Endothelial cell of umbilical vein (primary cell): ENCODE data around the gene BLM. TPM values are rescaled to one million over a fixed set of nuclear protein-coding genes. Genes with fewer than 3 reads are reported as not detected.

Experiments used
- BruUV-seq: library from RNA; stranded (reverse); fragments of 400-500 nt; replicated peaks from 2 replicates; lab custom pipeline; 2021; lab: Mats Ljungman, UMichigan
- CTCF ChIA-PET: fragments of 300-600, 350-600 bp; sonication (Branson Sonifier 250); formaldehyde crosslinking; loops from one replicate; lab custom pipeline; 2021; ENCODE audit warnings: antibody characterized with exemption, inconsistent platforms; lab: Charles Lee
- POLR2A ChIA-PET: fragments of 300-600, 350-600 bp; sonication (Branson Sonifier 250); formaldehyde crosslinking; loops from one replicate; lab custom pipeline; 2021; ENCODE audit warnings: antibody characterized with exemption, inconsistent platforms; lab: Charles Lee
- DNase-seq: peaks from one replicate; pipeline ENCODE4 v3.0.0-alpha.2; 2011; ENCODE audit warnings: low read depth, low spot score
- FAIRE-seq: peaks from 2 replicates; lab custom pipeline; 2011; peaks lifted over from hg19 to GRCh38; lab: Jason Lieb, UNC
- H2AFZ ChIP-seq: 2 replicates; pipeline ENCODE4 v1.6.0; 2012; ENCODE audit warnings: low read depth, low read length, control low read depth, inconsistent platforms
- H3K27ac ChIP-seq: 2 replicates; pipeline ENCODE4 v1.5.1; 2011; ENCODE audit warnings: low read depth, mild to moderate bottlenecking, control low read depth, low read length, moderate library complexity; ENCODE audit not compliant: insufficient read depth
- H3K27me3 ChIP-seq, 2 experiments: 2 replicates each; pipeline versions ENCODE4 v1.6.0 to v1.6.1; 2011; ENCODE audit warnings: low read length in 2 of 2, mixed read lengths in 1 of 2; ENCODE audit not compliant: control insufficient read depth in 2 of 2, insufficient read depth in 2 of 2
- H3K36me3 ChIP-seq, 2 experiments: 2 replicates in 1 of 2; 3 replicates in 1 of 2; pipeline ENCODE4 v1.5.1; 2011; ENCODE audit warnings: low read length in 2 of 2, mild to moderate bottlenecking in 1 of 2, moderate library complexity in 1 of 2; ENCODE audit not compliant: control insufficient read depth in 2 of 2, insufficient read depth in 2 of 2; ENCODE audit errors: extremely low read depth in 1 of 2
- H3K4me1 ChIP-seq: 3 replicates; pipeline ENCODE4 v1.5.1; 2011; ENCODE audit warnings: mild to moderate bottlenecking, low read length; ENCODE audit not compliant: control insufficient read depth, insufficient read depth; ENCODE audit errors: extremely low read depth
- H3K4me2 ChIP-seq: 2 replicates; pipeline ENCODE4 v1.6.1; 2011; ENCODE audit warnings: low read length, control low read depth, mixed read lengths; ENCODE audit not compliant: insufficient read depth
- H3K4me3 ChIP-seq, 3 experiments: fragments of 200-600 bp in 1 of 3; sonication (generic), shearing (Covaris generic) in 1 of 3; replicated peaks in 1 of 3; 2 replicates each; pipeline ENCODE4 v1.5.1; 2011 to 2016; ENCODE audit warnings: control low read depth in 3 of 3, low read length in 3 of 3, mild to moderate bottlenecking in 2 of 3, inconsistent platforms in 1 of 3, low read depth in 1 of 3, moderate library complexity in 1 of 3; ENCODE audit not compliant: insufficient read depth in 1 of 3
- H3K79me2 ChIP-seq: 2 replicates; pipeline ENCODE4 v1.6.0; 2012; ENCODE audit warnings: low read length, inconsistent platforms; ENCODE audit not compliant: control insufficient read depth, insufficient read depth
- H3K9ac ChIP-seq: replicated peaks from 2 replicates; pipeline ENCODE3; 2011; ENCODE audit warnings: low read length, control low read depth; ENCODE audit not compliant: insufficient read depth; ENCODE audit errors: extremely low read depth
- H3K9me1 ChIP-seq: replicated peaks from 3 replicates; pipeline ENCODE4 v1.6.0; 2011; ENCODE audit warnings: mild to moderate bottlenecking, low read length; ENCODE audit not compliant: control insufficient read depth, insufficient read depth; ENCODE audit errors: extremely low read depth
- H3K9me3 ChIP-seq: replicated peaks from 2 replicates; pipeline ENCODE4 v1.5.1; 2012; ENCODE audit warnings: low read length, inconsistent platforms; ENCODE audit not compliant: control insufficient read depth, insufficient read depth
- H4K20me1 ChIP-seq: replicated peaks from 2 replicates; pipeline ENCODE3; 2011; ENCODE audit warnings: mild to moderate bottlenecking, low read length; ENCODE audit not compliant: control insufficient read depth, insufficient read depth; ENCODE audit errors: extremely low read depth
- CTCF ChIP-seq, 2 donors: IDR thresholded peaks; 1 replicate in 1 of 2; 2 replicates in 1 of 2; pipeline ENCODE4 v1.5.1; 2011; ENCODE audit warnings: low read length in 2 of 2, mild to moderate bottlenecking in 2 of 2, moderate library complexity in 2 of 2, control low read depth in 1 of 2, inconsistent platforms in 1 of 2, low read depth in 1 of 2; ENCODE audit not compliant: insufficient read depth in 1 of 2; ENCODE audit errors: extremely low read depth in 1 of 2
- EZH2 ChIP-seq: IDR thresholded peaks from 2 replicates; pipeline ENCODE4 v1.6.1; 2012; ENCODE audit warnings: borderline replicate concordance, low read depth, mild to moderate bottlenecking, moderate library complexity, low read length, inconsistent platforms; ENCODE audit not compliant: severe bottlenecking
- GATA2 ChIP-seq: IDR thresholded peaks from 2 replicates; pipeline ENCODE4 v1.7.0; 2011; ENCODE audit warnings: low read depth, mild to moderate bottlenecking, moderate library complexity, mixed read lengths, low read length; ENCODE audit not compliant: insufficient read length, insufficient read depth
- JUN ChIP-seq: IDR thresholded peaks from 2 replicates; pipeline ENCODE4 v1.6.1; 2011; ENCODE audit warnings: borderline replicate concordance, low read depth; ENCODE audit not compliant: insufficient read length, insufficient read depth
- MAX ChIP-seq: IDR thresholded peaks from 2 replicates; pipeline ENCODE4 v1.6.1; 2011; ENCODE audit not compliant: insufficient read depth, insufficient read length
- MYC ChIP-seq: IDR thresholded peaks from one replicate; pipeline ENCODE4 v1.6.1; 2011; ENCODE audit warnings: mild to moderate bottlenecking, low read depth, low read length
- dilution Hi-C: fragments of 300-500 bp; cut with MboI; formaldehyde crosslinking; loops from one replicate; pipeline ENCODE4 v1.15.0; 2019; ENCODE audit warnings: low sequenced_read_pairs; ENCODE audit not compliant: extremely low pct_ligation_motif_present
- intact Hi-C: fragments of 100-400 bp; cut with micrococcal nuclease; formaldehyde crosslinking; loops from one replicate; pipeline ENCODE4 v1.10.0; 2022
- polyA plus RNA-seq, 4 experiments: library from polyadenylated mRNA; depleted of rRNA in 3 of 4; stranded (reverse) in 3 of 4; unstranded in 1 of 4; fragments of >200 nt; gene quantifications; 2 replicates each; pipeline versions ENCODE4 v1.2.1 to v1.2.3, GENCODE V29; 2011 to 2012; ENCODE audit warnings: missing spikeins in 1 of 4
- total RNA-seq: library from RNA; stranded (reverse); gene quantifications from 2 replicates; pipeline ENCODE4 v1.2.3, GENCODE V29; 2021

BLM gene
- total and polyA plus RNA-seq, 2 donors (not counting 3 experiments of a cell fraction or from before 2014, with no cell fraction given), result 3.8 to 17.3 TPM

GRCh38 chr15:90701048-90701447 lies 16.1 kb upstream of the BLM start:
- FAIRE-seq, result no peak
- CTCF ChIA-PET, result interaction anchor here (0.8 to 2.2 kb wide), 4 partner anchors 52 to 185 kb away, joined by 3 to 11 read pairs (median 6); no protein-coding TSS in a partner anchor
- dilution Hi-C loops (no loop called here), intact Hi-C loops (no loop called here)
- Histone ChIP-seq H4K20me1 (no peaks in the 10 kb centered on the region), H3K27me3 (no peaks in the 10 kb centered on the region), H3K9ac (no peak overlapping the region), H3K9me3 (no peaks in the 10 kb centered on the region), H3K27ac (no peak overlapping the region), H3K9me1 (no peaks in the 10 kb centered on the region), H3K4me2 (no peak overlapping the region), H3K4me3 (no peak overlapping the region), H2AFZ (no peak overlapping the region), H3K36me3 (no peaks in the 10 kb centered on the region), H3K4me1 (no peaks in the 10 kb centered on the region), H3K79me2 (no peaks in the 10 kb centered on the region)
- POLR2A ChIA-PET, result no interaction called here
- no peak for DNase-seq
- TF ChIP-seq JUN, result no peak
- no peak for TF ChIP-seq MYC
- TF ChIP-seq EZH2, result no peak
- TF ChIP-seq CTCF (IDR thresholded peaks at IDR 0.05; ENCODE audit: extremely low read depth in 1 of 2, insufficient read depth in 1 of 2, low read depth in 1 of 2, low read length in 2 of 2), result no peak
- no peak for TF ChIP-seq GATA2
- TF ChIP-seq MAX, result no peak
- BruUV-seq, result no TSS peak
